ENCODE data around the gene VOPP1. TPM values are rescaled to one million over a fixed set of nuclear protein-coding genes. Genes with fewer than 3 reads are reported as not detected.
A peak's percentile ranks its signal among the peaks of the same experiment; 100 is the strongest.

VOPP1 gene
- total and polyA plus RNA-seq, 9 donors, result 28.0 to 52.1 (median 48.6) TPM

DNA sequence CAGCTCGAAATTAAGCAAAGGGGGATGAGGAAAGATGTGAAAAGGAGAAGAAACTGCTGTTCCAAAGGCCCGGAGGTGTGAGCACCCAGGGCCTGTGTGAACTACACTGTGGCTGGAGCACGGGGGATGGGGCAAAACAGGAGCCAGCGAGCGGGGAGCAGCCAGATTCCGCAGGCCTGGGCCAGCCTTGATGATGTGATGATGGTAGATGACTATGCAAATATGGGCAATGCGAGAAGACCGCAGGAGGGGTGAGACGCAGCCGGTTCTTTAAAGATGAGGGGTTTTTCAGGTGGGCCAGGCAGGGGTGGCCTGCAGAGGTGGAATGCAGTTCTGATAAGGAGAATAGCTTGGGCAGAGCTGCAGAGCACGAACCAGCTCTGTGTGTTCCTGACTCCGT is 145.6 kb downstream of the VOPP1 start:
- intact Hi-C loops (cut with DNase I), result no loop called here
- 85 to 91% (median 90%) methylated on average over 12 of the region's 12 CpGs for WGBS, 3 donors
- DNase-seq, result no peak
- Histone ChIP-seq H3K36me3 (no peaks in the 10 kb centered on the region), H3K27ac (peak overlapping the region in 1 of 2 donors; percentile 80), H3K4me3 (no peak overlapping the region), H3K4me1 (ENCODE audit: insufficient read depth) (peaks cover 8% of the 10 kb centered on the region), H3K27me3 (no peaks in the 10 kb centered on the region), H3K9me3 (no peaks in the 10 kb centered on the region)
- TF ChIP-seq POLR2A (IDR thresholded peaks at IDR 0.05) (no peak), CTCF (IDR thresholded peaks at IDR 0.05) (no peak), EP300 (IDR thresholded peaks at IDR 0.05) (no peak)

DNA sequence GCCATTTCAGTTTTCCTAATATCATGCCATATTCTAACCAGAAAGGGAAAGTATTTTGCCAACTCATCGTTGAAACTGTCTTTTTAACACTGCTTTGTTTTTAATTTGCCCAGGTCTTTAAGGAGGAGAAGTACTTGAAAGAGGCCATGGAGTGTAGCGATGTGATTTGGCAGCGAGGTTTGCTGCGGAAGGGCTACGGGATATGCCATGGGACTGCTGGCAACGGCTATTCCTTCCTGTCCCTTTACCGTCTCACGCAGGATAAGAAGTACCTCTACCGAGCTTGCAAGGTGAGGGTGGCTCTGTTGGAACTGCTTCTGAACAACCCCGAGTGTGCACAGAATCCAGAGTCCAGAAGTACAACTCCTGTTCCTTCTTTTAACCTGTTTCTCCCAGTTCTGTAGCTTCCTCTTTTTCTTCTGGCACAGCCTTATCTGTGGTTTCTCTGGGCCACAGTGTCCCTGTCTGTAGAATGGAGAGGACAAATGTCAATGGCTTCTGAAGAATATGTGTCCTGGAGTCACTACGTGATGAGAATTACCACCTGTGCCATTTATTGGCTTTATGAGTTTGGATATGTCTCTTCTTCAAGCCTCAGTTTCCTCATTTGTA is 147.1 kb downstream of the VOPP1 start:
- intact Hi-C loops (cut with DNase I), result no loop called here
- Histone ChIP-seq H3K4me1 (ENCODE audit: insufficient read depth) (peaks cover 5% of the 10 kb centered on the region), H3K9me3 (no peaks in the 10 kb centered on the region), H3K27me3 (no peaks in the 10 kb centered on the region), H3K27ac (no peak overlapping the region), H3K36me3 (no peaks in the 10 kb centered on the region), H3K4me3 (no peak overlapping the region)
- TF ChIP-seq POLR2A (IDR thresholded peaks at IDR 0.05) (no peak), EP300 (IDR thresholded peaks at IDR 0.05) (no peak), CTCF (IDR thresholded peaks at IDR 0.05) (no peak)
- 93% methylated on average over 11 of the region's 11 CpGs for WGBS, 3 donors
- no peak for DNase-seq

DNA sequence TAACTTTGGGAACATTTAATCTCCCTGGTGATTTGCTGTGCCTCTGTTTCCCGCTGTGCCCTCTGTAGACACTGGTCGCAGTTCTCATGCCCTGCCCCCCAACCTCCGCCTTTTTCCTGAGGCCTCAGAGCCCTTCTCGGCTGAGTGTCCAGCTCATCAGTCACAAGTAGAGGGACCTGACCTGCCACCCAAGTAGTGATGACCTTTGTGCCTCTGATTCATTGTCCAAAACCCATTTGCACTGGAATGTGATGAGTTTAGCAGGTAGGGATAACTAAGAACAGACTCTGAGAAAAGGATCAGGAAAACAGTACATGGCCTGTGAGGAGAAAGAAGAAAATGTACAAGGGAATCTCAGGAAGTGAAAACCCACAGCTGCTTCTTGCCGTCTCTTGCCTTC is 148.4 kb downstream of the VOPP1 start:
- no peak for DNase-seq
- H3K9me3 ChIP-seq, result no peaks in the 10 kb centered on the region
- H3K27me3 ChIP-seq, result no peaks in the 10 kb centered on the region
- no peak overlapping the region for H3K27ac ChIP-seq
- H3K4me3 ChIP-seq, result no peak overlapping the region
- no peaks in the 10 kb centered on the region for H3K36me3 ChIP-seq
- 79 to 92% (median 86%) methylated on average over 5 of the region's 5 CpGs for WGBS, 3 donors
- no peak for TF ChIP-seq POLR2A (IDR thresholded peaks at IDR 0.05)
- TF ChIP-seq EP300 (IDR thresholded peaks at IDR 0.05), result no peak
- TF ChIP-seq CTCF (IDR thresholded peaks at IDR 0.05), result no peak
- intact Hi-C loops (cut with DNase I), result no loop called here
- H3K4me1 ChIP-seq (ENCODE audit: insufficient read depth), result no peaks in the 10 kb centered on the region

GRCh38 chr7:55423277-55423711 is 149.0 kb downstream of the VOPP1 start:
- H3K4me1 ChIP-seq (ENCODE audit: insufficient read depth), result no peaks in the 10 kb centered on the region
- TF ChIP-seq CTCF (IDR thresholded peaks at IDR 0.05), result no peak
- TF ChIP-seq POLR2A (IDR thresholded peaks at IDR 0.05), result no peak
- no peak for TF ChIP-seq EP300 (IDR thresholded peaks at IDR 0.05)
- no peak overlapping the region for H3K4me3 ChIP-seq
- intact Hi-C loops (cut with DNase I), result no loop called here
- H3K9me3 ChIP-seq, result no peaks in the 10 kb centered on the region
- 79 to 87% (median 83%) methylated on average over 5 of the region's 5 CpGs for WGBS, 3 donors
- H3K27me3 ChIP-seq, result no peaks in the 10 kb centered on the region
- DNase-seq, result no peak
- no peak overlapping the region for H3K27ac ChIP-seq
- H3K36me3 ChIP-seq, result no peaks in the 10 kb centered on the region

Other genes with a start within 250 kb of the VOPP1 start
- 10 to 100 TPM in 6 of 7 donors, 1 to 10 TPM in 1; 7.5 to 20.4 (median 15.6) TPM for gene LANCL2, start 207.2 kb downstream of the VOPP1 start, total RNA-seq
- 10 to 100 TPM; 16.8 to 19.6 TPM for gene LANCL2, start 207.2 kb downstream of the VOPP1 start, polyA plus RNA-seq

Data from ovary (tissue), 9 donors.